Osteoblast (primary cell): ENCODE measurements around the gene FRMD3. TPM values are rescaled to one million over a fixed set of nuclear protein-coding genes. Genes with fewer than 3 reads are reported as not detected.

ENCODE experiments used
- DNase-seq: peaks from one replicate; pipeline ENCODE4 v3.0.0; 2011; ENCODE audit warnings: low spot score, mixed read lengths; ENCODE audit not compliant: insufficient read length; ENCODE audit errors: missing footprints
- H2AFZ ChIP-seq: 2 replicates; pipeline ENCODE4 v1.6.0; 2011; ENCODE audit warnings: mild to moderate bottlenecking, low read length
- H3K27ac ChIP-seq: 2 replicates; pipeline ENCODE4 v1.5.1; 2011; ENCODE audit warnings: mild to moderate bottlenecking, low read depth, low read length, moderate library complexity
- H3K27me3 ChIP-seq: 2 replicates; pipeline ENCODE4 v1.6.0; 2012; ENCODE audit warnings: mild to moderate bottlenecking, control low read depth, inconsistent platforms, low read length, moderate library complexity; ENCODE audit not compliant: insufficient read depth
- H3K36me3 ChIP-seq: 2 replicates; pipeline ENCODE4 v1.5.1; 2011; ENCODE audit warnings: mild to moderate bottlenecking, low read length, control low read depth, moderate library complexity; ENCODE audit not compliant: insufficient read depth
- H3K4me1 ChIP-seq: 2 replicates; pipeline ENCODE4 v1.5.1; 2011; ENCODE audit warnings: mild to moderate bottlenecking, low read length, control low read depth, moderate library complexity; ENCODE audit not compliant: insufficient read depth
- H3K4me2 ChIP-seq: 2 replicates; pipeline ENCODE4 v1.6.0; 2011; ENCODE audit warnings: mild to moderate bottlenecking, low read length; ENCODE audit not compliant: insufficient read depth
- H3K4me3 ChIP-seq: fragments of 200-600 bp; sonication (generic); 3 replicates; pipeline ENCODE4 v1.5.1; 2012; ENCODE audit warnings: mild to moderate bottlenecking, low read length, inconsistent platforms; ENCODE audit not compliant: insufficient read depth
- H3K79me2 ChIP-seq: 2 replicates; pipeline ENCODE4 v1.6.0; 2012; ENCODE audit warnings: mild to moderate bottlenecking, low read length, control low read depth, inconsistent platforms; ENCODE audit not compliant: insufficient read depth
- H3K9me3 ChIP-seq: 2 replicates; pipeline ENCODE4 v1.5.1; 2011; ENCODE audit warnings: low read depth, low read length, control low read depth
- H4K20me1 ChIP-seq: 2 replicates; pipeline ENCODE4 v1.6.0; 2012; ENCODE audit warnings: mild to moderate bottlenecking, low read length, control low read depth; ENCODE audit not compliant: insufficient read depth
- total RNA-seq: library from RNA; depleted of rRNA; stranded (reverse); fragments of >200 nt; gene quantifications from 2 replicates; pipeline ENCODE4 v1.2.3, GENCODE V29; 2012
- TF ChIP-seq, protein P1 (sequence below): IDR thresholded peaks from 2 replicates; pipeline ENCODE4 v1.5.1; 2011; ENCODE audit warnings: mild to moderate bottlenecking, low read depth, low read length, moderate library complexity; ENCODE audit errors: extremely low read depth

FRMD3 gene
- total RNA-seq, 1 donor: 0.36 TPM

DNA sequence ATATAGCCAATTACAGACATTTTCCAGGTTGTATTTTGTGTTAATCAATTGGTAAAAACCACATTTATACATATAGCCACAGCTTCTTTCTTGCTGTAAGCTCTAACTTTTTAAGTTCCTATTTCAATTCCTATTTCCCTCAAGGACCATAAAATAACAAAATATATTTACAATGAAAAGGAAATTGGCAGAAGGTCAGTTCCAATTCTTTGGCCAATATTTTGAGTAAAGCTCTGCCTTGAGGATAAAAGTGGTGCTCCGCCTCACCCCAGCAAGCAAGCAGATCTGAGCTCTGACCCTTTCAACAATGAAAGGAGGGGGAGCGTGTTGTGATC lies 271.9 kb downstream of the FRMD3 start:
- H3K27ac ChIP-seq: no peak overlapping the region
- TF ChIP-seq, protein P1, sequence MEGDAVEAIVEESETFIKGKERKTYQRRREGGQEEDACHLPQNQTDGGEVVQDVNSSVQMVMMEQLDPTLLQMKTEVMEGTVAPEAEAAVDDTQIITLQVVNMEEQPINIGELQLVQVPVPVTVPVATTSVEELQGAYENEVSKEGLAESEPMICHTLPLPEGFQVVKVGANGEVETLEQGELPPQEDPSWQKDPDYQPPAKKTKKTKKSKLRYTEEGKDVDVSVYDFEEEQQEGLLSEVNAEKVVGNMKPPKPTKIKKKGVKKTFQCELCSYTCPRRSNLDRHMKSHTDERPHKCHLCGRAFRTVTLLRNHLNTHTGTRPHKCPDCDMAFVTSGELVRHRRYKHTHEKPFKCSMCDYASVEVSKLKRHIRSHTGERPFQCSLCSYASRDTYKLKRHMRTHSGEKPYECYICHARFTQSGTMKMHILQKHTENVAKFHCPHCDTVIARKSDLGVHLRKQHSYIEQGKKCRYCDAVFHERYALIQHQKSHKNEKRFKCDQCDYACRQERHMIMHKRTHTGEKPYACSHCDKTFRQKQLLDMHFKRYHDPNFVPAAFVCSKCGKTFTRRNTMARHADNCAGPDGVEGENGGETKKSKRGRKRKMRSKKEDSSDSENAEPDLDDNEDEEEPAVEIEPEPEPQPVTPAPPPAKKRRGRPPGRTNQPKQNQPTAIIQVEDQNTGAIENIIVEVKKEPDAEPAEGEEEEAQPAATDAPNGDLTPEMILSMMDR: no peak
- no peaks in the 10 kb centered on the region for H3K27me3 ChIP-seq
- peak overlapping the region; percentile 7 for H3K4me2 ChIP-seq
- peaks cover 4% of the 10 kb centered on the region for H3K4me1 ChIP-seq
- no peak for DNase-seq
- no peaks in the 10 kb centered on the region for H3K9me3 ChIP-seq
- no peak overlapping the region for H3K4me3 ChIP-seq
- H2AFZ ChIP-seq: no peak overlapping the region
- H3K79me2 ChIP-seq: no peaks in the 10 kb centered on the region
- H4K20me1 ChIP-seq: no peaks in the 10 kb centered on the region
- no peaks in the 10 kb centered on the region for H3K36me3 ChIP-seq

DNA sequence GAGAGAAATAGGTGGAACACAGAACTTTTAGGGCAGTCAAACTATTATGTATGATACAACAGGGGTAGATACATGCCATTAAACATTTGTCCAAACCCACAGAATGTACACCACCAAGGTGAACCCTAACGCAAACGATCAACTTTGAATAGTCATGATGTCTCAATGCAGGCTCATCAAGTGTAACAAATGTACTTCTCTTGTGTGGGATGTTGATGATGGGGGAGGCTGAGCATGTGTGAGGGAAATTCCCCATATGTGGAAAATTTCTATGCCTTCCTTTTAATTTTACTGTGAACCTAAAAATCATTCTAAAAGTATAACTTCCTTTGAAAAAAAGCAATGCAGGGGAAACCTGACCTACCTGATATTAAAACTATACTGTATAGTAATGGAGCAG lies 273.9 kb downstream of the FRMD3 start:
- Histone ChIP-seq H3K9me3 (no peaks in the 10 kb centered on the region), H3K79me2 (no peaks in the 10 kb centered on the region), H3K36me3 (no peaks in the 10 kb centered on the region), H3K4me1 (peaks cover 4% of the 10 kb centered on the region), H3K27me3 (no peaks in the 10 kb centered on the region), H4K20me1 (no peaks in the 10 kb centered on the region), H3K27ac (no peak overlapping the region), H3K4me3 (no peak overlapping the region), H2AFZ (no peak overlapping the region), H3K4me2 (no peak overlapping the region)
- TF ChIP-seq, protein P1: no peak
- no peak for DNase-seq

DNA sequence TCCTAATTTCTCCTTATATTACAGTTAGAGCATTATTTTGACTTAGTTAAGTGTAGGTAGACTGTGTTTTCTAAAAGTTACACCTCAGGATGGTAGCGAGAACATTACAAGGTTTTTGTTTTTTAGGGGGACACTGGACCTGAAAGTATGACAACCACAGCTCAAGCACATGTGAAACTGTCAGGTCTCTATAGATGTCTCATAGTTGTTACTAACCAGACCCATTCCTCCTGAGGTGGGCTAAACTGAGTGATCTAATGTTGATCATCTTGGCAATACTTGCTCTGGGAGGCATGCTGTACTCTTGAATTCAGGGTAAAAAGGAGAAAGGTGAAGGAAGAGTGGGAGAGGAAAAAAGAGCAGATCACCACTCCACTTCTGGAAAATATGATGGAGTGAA lies 278.6 kb downstream of the FRMD3 start:
- Histone ChIP-seq H2AFZ (no peak overlapping the region), H3K27ac (no peak overlapping the region), H3K27me3 (no peaks in the 10 kb centered on the region), H3K79me2 (no peaks in the 10 kb centered on the region), H3K9me3 (no peaks in the 10 kb centered on the region), H3K4me1 (no peaks in the 10 kb centered on the region), H4K20me1 (no peaks in the 10 kb centered on the region), H3K36me3 (no peaks in the 10 kb centered on the region), H3K4me2 (no peak overlapping the region), H3K4me3 (no peak overlapping the region)
- TF ChIP-seq, protein P1: no peak
- no peak for DNase-seq

DNA sequence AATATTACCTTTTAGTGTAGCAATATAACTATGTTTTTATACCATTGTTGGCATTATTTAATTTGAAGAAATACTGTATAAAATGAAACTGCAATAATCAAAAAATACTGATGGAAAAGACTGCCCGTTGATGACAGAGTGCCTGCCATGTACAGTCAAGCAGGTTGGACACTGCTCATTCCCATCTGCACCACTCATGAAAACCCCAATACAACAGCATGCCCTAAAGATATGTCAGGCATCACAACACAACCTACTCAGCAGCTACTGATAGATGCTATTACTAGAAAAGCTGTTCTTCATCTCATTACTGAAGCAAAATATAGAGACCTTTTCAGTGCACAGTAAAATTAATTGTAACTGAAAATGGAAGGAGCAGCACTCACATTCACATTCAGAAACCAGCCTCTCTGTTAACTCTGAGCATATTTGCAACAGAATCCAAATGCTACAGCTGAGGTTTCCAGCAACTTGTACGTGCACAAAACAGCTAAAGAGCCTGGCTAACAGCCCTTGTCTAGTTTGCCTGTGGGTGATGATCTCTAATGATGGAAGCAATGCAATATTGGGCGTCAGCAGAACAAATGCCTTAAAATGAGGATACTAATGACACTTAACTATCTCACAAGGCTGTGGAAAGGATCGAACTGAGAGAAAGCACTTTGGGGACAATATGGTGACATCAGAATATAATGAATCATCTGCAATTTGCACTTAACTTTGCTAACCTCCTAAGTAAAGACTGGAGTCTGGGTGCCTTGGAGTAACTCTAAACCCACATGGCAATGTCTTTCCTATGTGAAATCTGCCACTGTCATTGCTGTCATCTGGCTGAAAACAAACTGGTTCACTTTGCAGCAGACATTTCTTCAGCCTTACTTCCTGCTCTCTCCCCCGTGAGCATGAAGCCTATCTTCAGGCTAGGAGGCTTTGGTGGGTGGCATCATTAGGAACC lies 280.0 kb downstream of the FRMD3 start:
- H2AFZ ChIP-seq: no peak overlapping the region
- no peaks in the 10 kb centered on the region for H4K20me1 ChIP-seq
- no peaks in the 10 kb centered on the region for H3K27me3 ChIP-seq
- H3K4me2 ChIP-seq: no peak overlapping the region
- H3K36me3 ChIP-seq: no peaks in the 10 kb centered on the region
- H3K4me3 ChIP-seq: no peak overlapping the region
- TF ChIP-seq, protein P1: no peak
- no peak overlapping the region for H3K27ac ChIP-seq
- H3K4me1 ChIP-seq: no peaks in the 10 kb centered on the region
- H3K79me2 ChIP-seq: no peaks in the 10 kb centered on the region
- no peak for DNase-seq
- no peaks in the 10 kb centered on the region for H3K9me3 ChIP-seq
